Measurements from ENCODE around the gene KRTCAP3. TPM values are rescaled to one million over a fixed set of nuclear protein-coding genes. Genes with fewer than 3 reads are reported as not detected.

The KRTCAP3 gene
- total RNA-seq, 1 experiment from 2014 or later: 0.69 TPM

- no peak for DNase-seq (ENCODE audit: extremely low read depth, low read depth)
Measured at GRCh38 chr2:27435628-27436027, 6.6 kb upstream of the KRTCAP3 start.

GRCh38 chr2:27441226-27441926 lies 805 bp upstream of the KRTCAP3 start:
- no peak for DNase-seq (ENCODE audit: extremely low read depth, low read depth)

GRCh38 chr2:27442920-27443282 lies 720 bp downstream of the KRTCAP3 start:
- no peak for DNase-seq (ENCODE audit: extremely low read depth, low read depth)

GRCh38 chr2:27445155-27445554 lies 3.0 kb downstream of the KRTCAP3 start:
- DNase-seq (ENCODE audit: extremely low read depth, low read depth): no peak

- DNase-seq (ENCODE audit: extremely low read depth, low read depth): no peak
Measured at GRCh38 chr2:27445615-27446014, 3.4 kb downstream of the KRTCAP3 start.

- no peak for DNase-seq (ENCODE audit: extremely low read depth, low read depth)
Measured at GRCh38 chr2:27446057-27446456, 3.9 kb downstream of the KRTCAP3 start.

GRCh38 chr2:27448381-27448780 lies 6.2 kb downstream of the KRTCAP3 start:
- no peak for DNase-seq (ENCODE audit: extremely low read depth, low read depth)

GRCh38 chr2:27451095-27451494 lies 8.9 kb downstream of the KRTCAP3 start:
- DNase-seq (ENCODE audit: extremely low read depth, low read depth): no peak

- no peak for DNase-seq (ENCODE audit: extremely low read depth, low read depth)
Measured at GRCh38 chr2:27453968-27454367, 11.8 kb downstream of the KRTCAP3 start.

- DNase-seq (ENCODE audit: extremely low read depth, low read depth): no peak
Measured at GRCh38 chr2:27461118-27461517, 18.9 kb downstream of the KRTCAP3 start.

- no peak for DNase-seq (ENCODE audit: extremely low read depth, low read depth)
Measured at GRCh38 chr2:27464443-27464842, 22.3 kb downstream of the KRTCAP3 start.

- DNase-seq (ENCODE audit: extremely low read depth, low read depth): no peak
Measured at GRCh38 chr2:27471961-27472360, 29.8 kb downstream of the KRTCAP3 start.

- no peak for DNase-seq (ENCODE audit: extremely low read depth, low read depth)
Measured at GRCh38 chr2:27485496-27485895, 43.3 kb downstream of the KRTCAP3 start.

- DNase-seq (ENCODE audit: extremely low read depth, low read depth): no peak
Measured at GRCh38 chr2:27489118-27489497, 46.9 kb downstream of the KRTCAP3 start.

- DNase-seq (ENCODE audit: extremely low read depth, low read depth): peak; percentile 100
Measured at GRCh38 chr2:27489498-27490397, 47.6 kb downstream of the KRTCAP3 start, which contains the start of gene IFT172. Gene IFT172 (minus strand): TSS chr2:27489743. CDS start chr2:27489653, 90 bp downstream.

GRCh38 chr2:27492557-27492956 lies 50.4 kb downstream of the KRTCAP3 start:
- no peak for DNase-seq (ENCODE audit: extremely low read depth, low read depth)

GRCh38 chr2:27493948-27494283 lies 51.7 kb downstream of the KRTCAP3 start:
- no peak for DNase-seq (ENCODE audit: extremely low read depth, low read depth)

Small RNA genes within 50 kb of the gene (small RNA-seq; reads per million reads assigned to genes)
- 0 reads per million in 2 experiments for gene RNU6-986P

Other genes with a start within 250 kb of the KRTCAP3 start
- gene ATRAID, start 230.3 kb upstream of the KRTCAP3 start, total RNA-seq (2014; rRNA removed; shearing (Covaris generic)): 219 and 271 TPM in 2 replicates
- 49.7 and 51.8 TPM in 2 replicates for gene SLC5A6, start 230.1 kb upstream of the KRTCAP3 start, total RNA-seq (2014; rRNA removed; shearing (Covaris generic))
- gene CAD, start 225.0 kb upstream of the KRTCAP3 start, total RNA-seq (2014; rRNA removed; shearing (Covaris generic)): 34.1 and 38.5 TPM in 2 replicates
- gene SLC30A3, start 179.3 kb upstream of the KRTCAP3 start, total RNA-seq (2014; rRNA removed; shearing (Covaris generic)): 0.50 and 0.75 TPM in 2 replicates
- gene DNAJC5G, start 166.9 kb upstream of the KRTCAP3 start, total RNA-seq (2014; rRNA removed; shearing (Covaris generic)): not detected in 2 replicates
- gene TRIM54, start 160.0 kb upstream of the KRTCAP3 start, total RNA-seq (2014; rRNA removed; shearing (Covaris generic)): 0.12 TPM in 1 of 2 replicates, not detected in the other
- gene UCN, start 133.9 kb upstream of the KRTCAP3 start, total RNA-seq (2014; rRNA removed; shearing (Covaris generic)): 4.6 and 6.8 TPM in 2 replicates
- 77.5 and 83.6 TPM in 2 replicates for gene MPV17, start 119.3 kb upstream of the KRTCAP3 start, total RNA-seq (2014; rRNA removed; shearing (Covaris generic))
- gene GTF3C2, start 85.6 kb upstream of the KRTCAP3 start, total RNA-seq (2014; rRNA removed; shearing (Covaris generic)): 59.8 and 66.5 TPM in 2 replicates
- 28.7 and 31.2 TPM in 2 replicates for gene EIF2B4, start 72.0 kb upstream of the KRTCAP3 start, total RNA-seq (2014; rRNA removed; shearing (Covaris generic))
- gene SNX17, start 71.8 kb upstream of the KRTCAP3 start, total RNA-seq (2014; rRNA removed; shearing (Covaris generic)): 80.9 and 88.7 TPM in 2 replicates
- 7.0 and 7.3 TPM in 2 replicates for gene ZNF513, start 61.6 kb upstream of the KRTCAP3 start, total RNA-seq (2014; rRNA removed; shearing (Covaris generic))
- gene PPM1G, start 32.8 kb upstream of the KRTCAP3 start, total RNA-seq (2014; rRNA removed; shearing (Covaris generic)): 108 and 112 TPM in 2 replicates
- 78.0 and 79.3 TPM in 2 replicates for gene NRBP1, start 13.8 kb upstream of the KRTCAP3 start, total RNA-seq (2014; rRNA removed; shearing (Covaris generic))
- 13.9 and 20.2 TPM in 2 replicates for gene IFT172, start 47.4 kb downstream of the KRTCAP3 start, total RNA-seq (2014; rRNA removed; shearing (Covaris generic))
- gene FNDC4, start 52.8 kb downstream of the KRTCAP3 start, total RNA-seq (2014; rRNA removed; shearing (Covaris generic)): not detected in 2 replicates
- not detected in 2 replicates for gene GCKR, start 54.5 kb downstream of the KRTCAP3 start, total RNA-seq (2014; rRNA removed; shearing (Covaris generic))
- 12.4 and 15.8 TPM in 2 replicates for gene ZNF512, start 140.7 kb downstream of the KRTCAP3 start, total RNA-seq (2014; rRNA removed; shearing (Covaris generic))
- 3.8 and 4.6 TPM in 2 replicates for gene CCDC121, start 186.6 kb downstream of the KRTCAP3 start, total RNA-seq (2014; rRNA removed; shearing (Covaris generic))
- 35.0 and 39.5 TPM in 2 replicates for gene GPN1, start 186.7 kb downstream of the KRTCAP3 start, total RNA-seq (2014; rRNA removed; shearing (Covaris generic))
- gene SUPT7L, start 221.2 kb downstream of the KRTCAP3 start, total RNA-seq (2014; rRNA removed; shearing (Covaris generic)): 39.6 and 42.2 TPM in 2 replicates
- 37.4 and 42.4 TPM in 2 replicates for gene SLC4A1AP, start 221.5 kb downstream of the KRTCAP3 start, total RNA-seq (2014; rRNA removed; shearing (Covaris generic))